CD4-positive, alpha-beta T cell treated with Interleukin-17A for 4 hours (primary cell): Measurements from ENCODE around the gene MRPL52.

Source experiments
- DNase-seq: peaks from one replicate; pipeline ENCODE4 v3.0.0-alpha.2; 2020; ENCODE audit warnings: mixed read lengths

The MRPL52 gene

DNA sequence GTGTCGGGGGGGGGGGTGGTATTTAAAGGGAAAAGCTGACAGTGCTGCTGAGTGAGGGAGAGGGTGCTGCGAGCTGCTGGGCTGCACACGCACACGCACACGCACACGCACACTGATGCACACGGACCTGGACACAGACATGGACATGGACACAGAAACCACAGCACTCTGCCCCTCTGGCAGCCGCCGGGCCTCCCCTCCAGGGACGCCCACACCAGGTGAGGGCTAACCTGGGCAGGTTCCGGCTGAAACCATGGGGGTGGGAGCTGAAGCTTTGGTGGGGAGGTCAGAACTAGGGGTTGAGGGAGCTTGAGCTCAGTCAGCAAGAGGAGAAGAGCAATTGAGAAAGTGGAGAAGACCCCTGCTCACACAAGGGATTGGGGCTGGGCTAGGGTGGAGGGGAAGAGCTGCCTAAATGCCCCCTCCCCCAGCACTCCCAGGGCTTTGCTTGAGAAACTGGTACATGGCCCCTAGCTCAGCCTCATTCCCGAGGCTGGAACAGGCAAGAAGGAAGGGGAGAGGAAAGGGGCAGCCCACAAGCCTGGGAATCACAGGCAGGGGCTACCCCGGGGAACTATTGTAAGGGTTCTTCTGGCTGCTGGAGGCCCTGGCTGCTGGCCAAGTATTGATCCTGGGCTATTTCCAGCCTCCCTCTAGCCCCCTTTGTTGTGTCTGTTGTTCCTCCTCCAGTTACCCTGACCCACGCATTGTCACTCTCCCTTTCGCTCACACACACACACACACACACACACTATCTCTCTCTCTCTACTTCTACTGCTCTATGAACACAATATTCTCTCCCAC lies 53.7 kb downstream of the MRPL52 start, which contains the start of gene REM2:
TSS of gene REM2 (plus strand) at position 50 of the 804 bp plus-strand sequence. CDS start at position 116, 66 bp downstream.
- no peak for DNase-seq

- DNase-seq = no peak
Observed at GRCh38 chr14:22884076-22884737, 54.5 kb downstream of the MRPL52 start.
